Panc1 (cell line): ENCODE measurements around the gene TNFRSF18. TPM values are rescaled to one million over a fixed set of nuclear protein-coding genes. Genes with fewer than 3 reads are reported as not detected.

Experiments
- ATAC-seq: fragments of 200-7000 bp; cut with Tn5 transposase; 2 replicates; pipeline ENCODE4 v1.9.1; 2020; ENCODE audit warnings: mild to moderate bottlenecking, moderate library complexity
- BruUV-seq: library from RNA; stranded (reverse); fragments of 400-500 nt; replicated peaks from 2 replicates; lab custom pipeline; 2021; lab: Mats Ljungman, UMichigan
- CTCF ChIA-PET: fragments of 300-600 bp; sonication (Branson Sonifier 250); formaldehyde crosslinking; loops from one replicate; lab custom pipeline; 2022; ENCODE audit warnings: antibody characterized with exemption; lab: Charles Lee
- POLR2A ChIA-PET: fragments of 300-600 bp; sonication (Branson Sonifier 250); formaldehyde crosslinking; loops from one replicate; lab custom pipeline; 2022; ENCODE audit warnings: antibody characterized with exemption; lab: Charles Lee
- DNase-seq: peaks from one replicate; pipeline ENCODE4 v3.0.0-alpha.2; 2010; ENCODE audit warnings: low read depth, low spot score
- H3K27ac ChIP-seq: 2 replicates; pipeline ENCODE4 v1.5.1; 2011; ENCODE audit warnings: mild to moderate bottlenecking, low read length, inconsistent platforms
- H3K27me3 ChIP-seq: fragments of 200-500 bp; sonication (Bioruptor generic); 2 replicates; pipeline ENCODE4 v1.6.0; 2014; ENCODE audit warnings: low read length, inconsistent platforms; ENCODE audit not compliant: control insufficient read depth, insufficient read depth
- H3K36me3 ChIP-seq: fragments of 200-500 bp; sonication (Bioruptor generic); 2 replicates; pipeline ENCODE4 v1.5.1; 2014; ENCODE audit warnings: inconsistent platforms, mild to moderate bottlenecking, low read length, moderate library complexity; ENCODE audit not compliant: control insufficient read depth, insufficient read depth
- H3K4me1 ChIP-seq: 2 replicates; pipeline ENCODE4 v1.5.1; 2011; ENCODE audit warnings: inconsistent platforms, mild to moderate bottlenecking, low read length, moderate library complexity; ENCODE audit not compliant: control insufficient read depth, insufficient read depth
- H3K4me3 ChIP-seq, 2 experiments: 2 replicates each; pipeline ENCODE4 v1.5.1; 2011 to 2012; ENCODE audit warnings: low read depth in 2 of 2, low read length in 2 of 2, mild to moderate bottlenecking in 2 of 2, inconsistent platforms in 1 of 2, moderate library complexity in 1 of 2
- H3K9me3 ChIP-seq: fragments of 200-500 bp; sonication (Bioruptor generic); 2 replicates; pipeline ENCODE4 v1.5.1; 2014; ENCODE audit warnings: low read depth, mild to moderate bottlenecking, inconsistent platforms, low read length, moderate library complexity; ENCODE audit not compliant: control insufficient read depth, insufficient read depth
- CTCF ChIP-seq: fragments of 450-650 bp; IDR thresholded peaks from 2 replicates; pipeline ENCODE4 v1.5.1; 2017; ENCODE audit warnings: mild to moderate bottlenecking
- POLR2AphosphoS5 ChIP-seq: IDR thresholded peaks from 2 replicates; pipeline ENCODE4 v1.6.1; 2012; ENCODE audit warnings: mild to moderate bottlenecking, low read depth, low read length, moderate library complexity
- REST ChIP-seq, 2 experiments: IDR thresholded peaks; 2 replicates each; pipeline ENCODE4 v1.6.1; 2011 to 2012; ENCODE audit warnings: low read depth in 2 of 2, control low read depth in 1 of 2, low read length in 1 of 2, mild to moderate bottlenecking in 1 of 2, moderate library complexity in 1 of 2; ENCODE audit not compliant: insufficient read depth in 1 of 2
- SIN3A ChIP-seq: IDR thresholded peaks from 2 replicates; pipeline ENCODE4 v1.6.1; 2012; ENCODE audit warnings: low read depth, mild to moderate bottlenecking, low read length, moderate library complexity, borderline replicate concordance; ENCODE audit not compliant: insufficient read depth
- TCF7L2 ChIP-seq: IDR thresholded peaks from 2 replicates; pipeline ENCODE4 v1.6.1; 2011; ENCODE audit warnings: mild to moderate bottlenecking, low read depth, low read length, inconsistent platforms
- in situ Hi-C: cut with HindIII; loops from 2 replicates; pipeline ENCODE4 v1.10.0; 2016; ENCODE audit warnings: low sequenced_read_pairs, low pct_unique_long_range_greater_than_20kb
- intact Hi-C: fragments of 100-400 bp; cut with micrococcal nuclease; formaldehyde crosslinking; loops from one replicate; pipeline ENCODE4 v1.10.0; 2022; ENCODE audit not compliant: unreplicated experiment
- total RNA-seq: library from RNA; stranded (reverse); gene quantifications from one replicate; pipeline ENCODE4 v1.2.1, GENCODE V29; 2021; ENCODE audit not compliant: unreplicated experiment

TNFRSF18 gene
- total RNA-seq, 1 experiment from 2014 or later = 4.3 TPM

- BruUV-seq = no TSS peak
- in situ Hi-C loops (no loop called here), intact Hi-C loops (no loop called here)
- no peak overlapping the region for H3K4me3 ChIP-seq
- TF ChIP-seq SIN3A (no peak), TCF7L2 (no peak), POLR2AphosphoS5 (no peak), CTCF (no peak), REST (IDR thresholded peaks at IDR 0.05; ENCODE audit: insufficient read depth in 1 of 2, low read depth in 2 of 2, low read length in 1 of 2) (no peak)
- no peak for DNase-seq
- H3K36me3 ChIP-seq = peaks cover 2% of the 10 kb centered on the region; the same call in 1 of the 2 replicates
- POLR2A ChIA-PET = no interaction called here
- H3K27me3 ChIP-seq = no peaks in the 10 kb centered on the region
- ATAC-seq = peak; percentile 24; the same call in 1 of the 2 replicates
- no peaks in the 10 kb centered on the region for H3K4me1 ChIP-seq
- no peak overlapping the region for H3K27ac ChIP-seq
- H3K9me3 ChIP-seq = no peaks in the 10 kb centered on the region
- CTCF ChIA-PET = interaction anchor here (1.4 kb wide), 1 partner anchor 99 kb away, joined by 3 read pairs; no protein-coding TSS in a partner anchor
These were observed 15.6 kb upstream of the TNFRSF18 start for GRCh38 chr1:1221887-1222574.

DNA sequence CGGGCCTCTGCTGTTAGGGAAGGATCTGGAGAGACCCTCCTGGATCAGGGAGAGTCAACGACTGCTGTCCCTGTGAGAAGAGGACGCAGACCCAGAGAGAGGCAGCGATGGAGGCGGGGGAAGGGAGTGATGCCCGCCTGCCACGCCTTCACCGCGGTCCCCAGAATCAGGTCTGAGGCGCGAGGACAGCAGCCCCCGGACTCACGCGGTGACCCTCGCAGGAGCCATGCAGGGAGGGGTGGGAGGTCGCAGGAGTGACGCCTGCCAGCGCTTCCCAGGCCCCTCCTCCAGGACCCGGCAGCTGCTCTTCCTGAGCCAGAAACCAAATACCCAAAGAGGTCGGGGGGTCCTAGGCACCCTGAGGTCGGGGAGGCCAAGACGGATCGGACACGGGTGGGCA is 13.8 kb upstream of the TNFRSF18 start:
- BruUV-seq = no TSS peak
- Histone ChIP-seq H3K9me3 (no peaks in the 10 kb centered on the region), H3K36me3 (peaks cover 2% of the 10 kb centered on the region; the same call in 1 of the 2 replicates), H3K27ac (no peak overlapping the region), H3K4me1 (no peaks in the 10 kb centered on the region), H3K27me3 (no peaks in the 10 kb centered on the region), H3K4me3 (no peak overlapping the region)
- ATAC-seq (no peak), DNase-seq (no peak)
- ChIA-PET CTCF (interaction anchor here (1.4 kb wide), 1 partner anchor 98 kb away, joined by 3 read pairs; no protein-coding TSS in a partner anchor), POLR2A (no interaction called here)
- TF ChIP-seq TCF7L2 = no peak
- in situ Hi-C loops (no loop called here), intact Hi-C loops (no loop called here)

GRCh38 chr1:1219341-1219740 is 12.9 kb upstream of the TNFRSF18 start:
- H3K4me3 ChIP-seq = no peak overlapping the region
- no TSS peak for BruUV-seq
- H3K27ac ChIP-seq = no peak overlapping the region
- no peaks in the 10 kb centered on the region for H3K9me3 ChIP-seq
- TF ChIP-seq CTCF = no peak
- no peak for TF ChIP-seq REST (IDR thresholded peaks at IDR 0.05; ENCODE audit: insufficient read depth in 1 of 2, low read depth in 2 of 2, low read length in 1 of 2)
- no peak for TF ChIP-seq SIN3A
- no peak for TF ChIP-seq POLR2AphosphoS5
- TF ChIP-seq TCF7L2 = no peak
- ChIA-PET CTCF (no interaction called here), POLR2A (no interaction called here)
- intact Hi-C loops = no loop called here
- in situ Hi-C loops = no loop called here
- DNase-seq = no peak
- no peaks in the 10 kb centered on the region for H3K4me1 ChIP-seq
- no peaks in the 10 kb centered on the region for H3K27me3 ChIP-seq
- peaks cover 2% of the 10 kb centered on the region; the same call in 1 of the 2 replicates for H3K36me3 ChIP-seq
- no peak for ATAC-seq
